Pancreas (tissue), 10 donors: ENCODE results near the gene MREG. TPM values are rescaled to one million over a fixed set of nuclear protein-coding genes. Genes with fewer than 3 reads are reported as not detected.
A peak's percentile ranks its signal among the peaks of the same experiment; 100 is the strongest.

Experiments used
- ATAC-seq, 4 donors: fragments of 200-7000 bp; cut with Tn5 transposase; one replicate each; pipeline versions ENCODE4 v1.8.0 to v1.9.1; 2020; ENCODE audit warnings: mild to moderate bottlenecking in 4 of 4, moderate library complexity in 4 of 4
- DNase-seq, 6 donors: peaks; one replicate each; pipeline ENCODE4 v3.0.0-alpha.2; 2020
- FAIRE-seq: peaks from 2 replicates; lab custom pipeline; 2012; peaks lifted over from hg19 to GRCh38; lab: Jason Lieb, UNC
- H3K27ac ChIP-seq, 4 donors: fragments of 200-600 bp; sonication (generic); 1 replicate in 3 of 4; 2 replicates in 1 of 4; pipeline versions ENCODE4 v1.5.0 to v1.8.0; 2020
- H3K27me3 ChIP-seq, 4 donors: fragments of 200-600 bp; one replicate each; pipeline ENCODE4 v1.8.0; 2021
- H3K36me3 ChIP-seq, 3 donors: fragments of 200-600 bp; sonication (generic) in 1 of 3; one replicate each; pipeline versions ENCODE4 v1.5.0 to v1.8.0; 2020 to 2021
- H3K4me1 ChIP-seq, 3 donors: fragments of 200-600 bp; one replicate each; pipeline ENCODE4 v1.8.0; 2021
- H3K4me3 ChIP-seq, 4 donors: fragments of 200-600 bp; sonication (generic) in 2 of 4; one replicate each; pipeline versions ENCODE4 v1.5.0 to v1.8.0; 2020 to 2021
- H3K9me3 ChIP-seq, 4 donors: fragments of 200-600 bp; one replicate each; pipeline ENCODE4 v1.8.0; 2021
- CTCF ChIP-seq, 4 donors: fragments of 200-600 bp; sonication (generic) in 3 of 4; IDR thresholded peaks; one replicate each; pipeline versions ENCODE4 v1.5.0 to v1.8.0; 2021; ENCODE audit warnings: antibody characterized with exemption in 4 of 4
- WGBS, 2 donors: extraction: QIAGEN DNeasy Blood & Tissue Kit; methylation state at CpG; one replicate each; pipeline ENCODE4 v1.1.7; 2013; 5-methylcytosine and 5-hydroxymethylcytosine counted together
- intact Hi-C, 3 donors: fragments of 100-400 bp; cut with DNase I; formaldehyde crosslinking; loops; one replicate each; pipeline versions ENCODE4 v1.11.1 to v1.14.2; 2022
- polyA plus RNA-seq, 2 donors: library from polyadenylated mRNA; stranded (reverse); fragments of 200-250 nt; gene quantifications; one replicate each; pipeline ENCODE4 v1.2.3, GENCODE V29; 2013
- total RNA-seq, 6 donors: library from RNA; stranded (reverse); fragmentation: NEBNext Ultra II Directional in 4 of 6; extraction: Animal tissue kit (Norgen Biotek cat#: 25700) in 4 of 6; gene quantifications; one replicate each; pipeline versions ENCODE4 v1.2.1 to v1.2.4, GENCODE V29; 2021 to 2023
- donor health status: healthy with polysubstance abuse.
- donor health status: DM: no; HTN: no; CAD: no; lungs with moderate emphysema.
- donor health status: DM: no; HTN: no; CAD: no.
- donor health status: control.
- donor health status: control.
- donor health status: Bipolar disorder and iron deficiency.
- donor health status: DM: yes; HTN: yes; CAD: no.
- donor health status: DM: no; HTN: no; CAD: no.
- donor health status: DM: no; HTN: no; CAD: no.
- donor health status: DM: yes; HTN: yes; CAD: no.

MREG gene
- total and polyA plus RNA-seq, 8 donors = 1.2 to 4.8 (median 2.3) TPM

GRCh38 chr2:215937190-215937589 is 76.2 kb downstream of the MREG start:
- ATAC-seq = no peak
- no peak for FAIRE-seq
- 71 to 80% methylated on average over 3 of the region's 3 CpGs for WGBS, 2 donors

GRCh38 chr2:215933151-215933550 is 80.2 kb downstream of the MREG start:
- FAIRE-seq (no peak), DNase-seq (no peak), ATAC-seq (no peak)
- Histone ChIP-seq H3K27me3 (no peaks in the 10 kb centered on the region), H3K36me3 (no peaks in the 10 kb centered on the region), H3K4me3 (no peak overlapping the region), H3K9me3 (no peaks in the 10 kb centered on the region), H3K4me1 (no peaks in the 10 kb centered on the region), H3K27ac (no peak overlapping the region)
- TF ChIP-seq CTCF (IDR thresholded peaks at IDR 0.05) = no peak
- intact Hi-C loops = loop anchor here in 1 of 3 donors (5.0 kb wide), 1 partner anchor 481 kb away; no protein-coding TSS in a partner anchor
- WGBS, 2 donors = 51 to 76% methylated on average over 3 of the region's 3 CpGs

More at GRCh38 chr2:215937190-215937589, 76.2 kb downstream of the MREG start:
- intact Hi-C loops = no loop called here
- no peak for DNase-seq
- H3K27ac ChIP-seq = no peak overlapping the region
- no peak overlapping the region for H3K4me3 ChIP-seq
- no peak for TF ChIP-seq CTCF (IDR thresholded peaks at IDR 0.05)
- H3K36me3 ChIP-seq = no peaks in the 10 kb centered on the region
- no peaks in the 10 kb centered on the region for H3K9me3 ChIP-seq
- no peaks in the 10 kb centered on the region for H3K27me3 ChIP-seq
- no peaks in the 10 kb centered on the region for H3K4me1 ChIP-seq

- Histone ChIP-seq H3K36me3 (no peaks in the 10 kb centered on the region), H3K9me3 (no peaks in the 10 kb centered on the region), H3K4me3 (no peak overlapping the region), H3K27me3 (no peaks in the 10 kb centered on the region), H3K27ac (no peak overlapping the region), H3K4me1 (no peaks in the 10 kb centered on the region)
- FAIRE-seq = peak; percentile 13
- WGBS, 2 donors = 3 to 4% methylated on average over 8 of the region's 8 CpGs
- intact Hi-C loops = loop anchor here in 1 of 3 donors (5.0 kb wide), 1 partner anchor 479 kb away; no protein-coding TSS in a partner anchor
- peak; percentile 66 to 92 (median 84) for TF ChIP-seq CTCF (IDR thresholded peaks at IDR 0.05)
- DNase-seq = peak in 3 of 6 donors; percentile 14 to 56 (median 24)
- ATAC-seq = peak; percentile 46 to 94 (median 91)
Observed at GRCh38 chr2:215931256-215931903, 82.0 kb downstream of the MREG start.

GRCh38 chr2:215930505-215931253 is 82.7 kb downstream of the MREG start:
- Histone ChIP-seq H3K4me3 (no peak overlapping the region), H3K27ac (no peak overlapping the region), H3K4me1 (no peaks in the 10 kb centered on the region), H3K36me3 (no peaks in the 10 kb centered on the region), H3K9me3 (no peaks in the 10 kb centered on the region), H3K27me3 (no peaks in the 10 kb centered on the region)
- no peak for TF ChIP-seq CTCF (IDR thresholded peaks at IDR 0.05)
- no peak for FAIRE-seq
- WGBS, 2 donors = 54 to 60% methylated on average over 8 of the region's 8 CpGs
- ATAC-seq = peak in 2 of 4 donors; percentile 41 to 42
- DNase-seq = no peak
- intact Hi-C loops = loop anchor here in 1 of 3 donors (5.0 kb wide), 1 partner anchor 478 kb away; no protein-coding TSS in a partner anchor
